GM12891 (cell line): ENCODE measurements around the gene EVI5.

ENCODE experiments used
- PAX5 ChIP-seq: IDR thresholded peaks from 2 replicates; pipeline ENCODE4 v1.6.1; 2011; ENCODE audit warnings: low read length, moderate library complexity, mild to moderate bottlenecking; ENCODE audit not compliant: insufficient read depth, severe bottlenecking
- POLR2A ChIP-seq: IDR thresholded peaks from 2 replicates; pipeline ENCODE4 v1.6.1; 2011; ENCODE audit warnings: low read depth, low read length, control low read depth
- POLR2AphosphoS5 ChIP-seq: IDR thresholded peaks from 2 replicates; pipeline ENCODE4 v1.6.1; 2011; ENCODE audit warnings: low read depth, low read length, control low read depth
- POU2F2 ChIP-seq: IDR thresholded peaks from 2 replicates; pipeline ENCODE4 v1.6.1; 2011; ENCODE audit warnings: low read depth, mild to moderate bottlenecking, control low read depth, low read length, moderate library complexity
- SPI1 ChIP-seq: IDR thresholded peaks from 2 replicates; pipeline ENCODE4 v1.6.1; 2011; ENCODE audit warnings: low read depth, low read length, control low read depth
- TAF1 ChIP-seq: IDR thresholded peaks from 2 replicates; pipeline ENCODE4 v1.6.1; 2011; ENCODE audit warnings: low read depth, low read length, control low read depth

DNA sequence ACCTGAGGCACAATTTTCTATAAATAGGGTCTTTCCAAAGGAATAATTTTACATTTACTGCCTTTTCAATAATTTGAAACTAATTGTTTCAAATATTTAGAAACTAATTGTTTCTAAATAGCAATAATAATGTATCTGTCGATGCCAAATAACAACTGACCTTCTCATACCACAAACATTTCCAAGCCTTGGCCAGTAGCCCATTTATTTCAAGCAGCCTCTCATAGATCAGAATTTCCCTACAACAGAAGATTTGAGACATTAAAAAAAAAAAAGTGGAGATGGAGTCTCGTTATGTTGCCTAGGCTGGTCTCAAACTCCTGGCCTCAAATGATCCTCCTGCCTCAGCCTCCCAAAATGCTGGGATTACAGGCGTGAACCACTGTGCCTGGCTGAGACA, 296.1 kb downstream of the EVI5 start:
- TF ChIP-seq PAX5: no peak
- TF ChIP-seq POLR2AphosphoS5: no peak
- no peak for TF ChIP-seq POLR2A
- no peak for TF ChIP-seq TAF1
- TF ChIP-seq SPI1: no peak
- no peak for TF ChIP-seq POU2F2
